Thyroid gland (tissue), 4 donors: Measurements from ENCODE around the gene WDR59. TPM values are rescaled to one million over a fixed set of nuclear protein-coding genes. Genes with fewer than 3 reads are reported as not detected.

Source experiments
- DNase-seq, 2 donors: peaks; one replicate each; pipeline ENCODE4 v3.0.0-alpha.2; 2019
- H3K27ac ChIP-seq, 3 donors: fragments of 200-600 bp; sonication (generic); 1 replicate in 2 of 3; 2 replicates in 1 of 3; pipeline ENCODE4 v1.5.1; 2016 to 2019; ENCODE audit warnings: mild to moderate bottlenecking in 1 of 3, moderate library complexity in 1 of 3
- H3K27me3 ChIP-seq: fragments of 200-600 bp; sonication (generic); one replicate; pipeline ENCODE4 v1.5.1; 2019
- H3K36me3 ChIP-seq, 2 donors: fragments of 200-600 bp; sonication (generic); one replicate each; pipeline ENCODE4 v1.5.1; 2016 to 2019
- H3K4me1 ChIP-seq, 2 donors: fragments of 200-600 bp; sonication (generic); one replicate each; pipeline ENCODE4 v1.5.1; 2017 to 2019
- H3K4me3 ChIP-seq, 3 donors: fragments of 200-600 bp; sonication (generic); replicated peaks in 1 of 3; 1 replicate in 2 of 3; 2 replicates in 1 of 3; pipeline ENCODE4 v1.5.1; 2016; ENCODE audit warnings: mild to moderate bottlenecking in 1 of 3
- H3K9me3 ChIP-seq: fragments of 200-600 bp; sonication (generic); one replicate; pipeline ENCODE4 v1.5.1; 2017
- CTCF ChIP-seq, 6 experiments: fragments of 200-600 bp in 3 of 6; fragments of 450-650 bp in 3 of 6; sonication (generic) in 3 of 6; IDR thresholded peaks; one replicate each; pipeline ENCODE4 v1.5.1; 2016 to 2019; ENCODE audit warnings: antibody characterized with exemption in 6 of 6, mild to moderate bottlenecking in 2 of 6, inconsistent platforms in 1 of 6, moderate library complexity in 1 of 6
- POLR2A ChIP-seq, 2 donors: fragments of 450-650 bp; IDR thresholded peaks; one replicate each; pipeline ENCODE4 v1.6.1; 2017; ENCODE audit warnings: antibody characterized with exemption in 2 of 2, mild to moderate bottlenecking in 2 of 2, moderate library complexity in 1 of 2
- WGBS, 2 donors: methylation state at CpG; one replicate each; pipeline ENCODE4 v1.1.5; 2017; 5-methylcytosine and 5-hydroxymethylcytosine counted together
- intact Hi-C: fragments of 100-400 bp; cut with DNase I; formaldehyde crosslinking; loops from one replicate; pipeline ENCODE4 v1.15.1; 2023
- total RNA-seq, 4 donors: library from RNA; depleted of rRNA; stranded (reverse); fragments of >200 nt; gene quantifications; one replicate each; pipeline ENCODE4 v1.2.3, GENCODE V29; 2016

WDR59 gene
- total RNA-seq, 4 donors from 2014 or later = 40.2 to 55.8 (median 46.9) TPM

- H3K4me1 ChIP-seq = no peaks in the 10 kb centered on the region
- whole genome bisulfite sequencing, 2 donors = 93 to 94% methylated on average over 6 of the region's 6 CpGs
- H3K27me3 ChIP-seq = no peaks in the 10 kb centered on the region
- intact Hi-C loops = no loop called here
- H3K9me3 ChIP-seq = no peaks in the 10 kb centered on the region
- H3K4me3 ChIP-seq = no peak overlapping the region
- no peak for DNase-seq
- H3K27ac ChIP-seq = no peak overlapping the region
- TF ChIP-seq CTCF (IDR thresholded peaks at IDR 0.05) = no peak
- peaks cover 21 to 31% of the 10 kb centered on the region in 2 donors for H3K36me3 ChIP-seq
Measured at GRCh38 chr16:74944466-74944865, 40.5 kb downstream of the WDR59 start.

GRCh38 chr16:74942977-74943918, 41.7 kb downstream of the WDR59 start:
- H3K36me3 ChIP-seq = peaks cover 19 to 36% of the 10 kb centered on the region in 2 donors
- no peak overlapping the region for H3K27ac ChIP-seq
- no peaks in the 10 kb centered on the region for H3K4me1 ChIP-seq
- no peak for DNase-seq
- TF ChIP-seq POLR2A (IDR thresholded peaks at IDR 0.05) (no peak), CTCF (IDR thresholded peaks at IDR 0.05) (no peak)
- no peak overlapping the region for H3K4me3 ChIP-seq
- H3K9me3 ChIP-seq = no peaks in the 10 kb centered on the region
- intact Hi-C loops = no loop called here
- H3K27me3 ChIP-seq = no peaks in the 10 kb centered on the region
- 82 to 86% methylated on average over 4 of the region's 4 CpGs for WGBS, 2 donors

- H3K27me3 ChIP-seq = no peaks in the 10 kb centered on the region
- no peaks in the 10 kb centered on the region for H3K4me1 ChIP-seq
- TF ChIP-seq POLR2A (IDR thresholded peaks at IDR 0.05) (no peak), CTCF (IDR thresholded peaks at IDR 0.05) (no peak)
- H3K9me3 ChIP-seq = no peaks in the 10 kb centered on the region
- intact Hi-C loops = no loop called here
- DNase-seq = no peak
- peaks cover 19 to 39% of the 10 kb centered on the region in 2 donors for H3K36me3 ChIP-seq
- H3K4me3 ChIP-seq = no peak overlapping the region
- 90 to 93% methylated on average over 8 of the region's 8 CpGs for WGBS, 2 donors
- H3K27ac ChIP-seq = no peak overlapping the region
Measured at GRCh38 chr16:74942566-74942965, 42.4 kb downstream of the WDR59 start.

- Histone ChIP-seq H3K4me1 (no peaks in the 10 kb centered on the region), H3K27me3 (no peaks in the 10 kb centered on the region), H3K9me3 (no peaks in the 10 kb centered on the region), H3K4me3 (no peak overlapping the region), H3K27ac (no peak overlapping the region), H3K36me3 (peaks cover 31 to 40% of the 10 kb centered on the region in 2 donors)
- TF ChIP-seq POLR2A (IDR thresholded peaks at IDR 0.05) (no peak), CTCF (IDR thresholded peaks at IDR 0.05) (no peak)
- DNase-seq = no peak
- intact Hi-C loops = no loop called here
Measured at GRCh38 chr16:74939688-74940087, 45.2 kb downstream of the WDR59 start.

DNA sequence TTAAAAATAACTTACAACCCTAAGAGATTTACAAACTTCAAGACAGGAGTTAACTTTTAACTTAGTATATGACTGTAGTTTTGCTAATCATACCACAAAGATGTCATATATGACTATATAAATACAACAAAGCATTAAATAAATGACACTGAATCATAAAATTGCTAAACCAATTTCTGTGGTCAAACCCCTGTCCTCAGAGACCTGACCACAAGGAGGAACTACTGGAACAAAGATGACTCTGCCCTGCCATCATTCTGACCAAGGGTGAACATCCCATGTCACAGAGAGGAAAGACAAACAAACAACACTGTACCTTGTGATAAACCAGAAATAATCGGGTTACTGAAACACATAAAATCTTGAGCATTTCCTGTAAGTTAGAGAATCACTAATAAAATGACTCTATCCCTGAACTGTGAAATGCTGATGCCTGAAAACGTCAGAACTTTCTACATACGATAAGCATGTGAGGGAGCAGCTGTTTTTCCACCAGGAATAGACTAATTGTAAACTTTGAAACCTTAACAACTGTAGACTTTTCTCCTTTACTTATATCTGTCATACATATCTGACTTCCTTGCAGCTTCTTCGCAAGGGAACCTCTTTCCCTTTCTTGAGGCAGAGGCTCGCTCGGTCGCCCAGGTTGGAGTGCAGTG, 47.9 kb downstream of the WDR59 start:
- TF ChIP-seq CTCF (IDR thresholded peaks at IDR 0.05) (no peak), POLR2A (IDR thresholded peaks at IDR 0.05) (no peak)
- intact Hi-C loops = no loop called here
- 85 to 90% methylated on average over 7 of the region's 7 CpGs for WGBS, 2 donors
- Histone ChIP-seq H3K4me1 (no peaks in the 10 kb centered on the region), H3K27me3 (no peaks in the 10 kb centered on the region), H3K36me3 (peaks cover 26 to 27% of the 10 kb centered on the region in 2 donors), H3K4me3 (no peak overlapping the region), H3K27ac (no peak overlapping the region), H3K9me3 (no peaks in the 10 kb centered on the region)
- no peak for DNase-seq
